Erythroblast (primary cell): ENCODE results near the gene HTRA1.

Experiments used
- GATA1 ChIP-seq: IDR thresholded peaks from 2 replicates; pipeline ENCODE4 v1.6.1; 2011; ENCODE audit warnings: low read depth, mild to moderate bottlenecking, control low read depth, low read length, moderate library complexity
- POLR2A ChIP-seq: IDR thresholded peaks from 2 replicates; pipeline ENCODE4 v1.6.1; 2011; ENCODE audit warnings: mild to moderate bottlenecking, low read length

DNA sequence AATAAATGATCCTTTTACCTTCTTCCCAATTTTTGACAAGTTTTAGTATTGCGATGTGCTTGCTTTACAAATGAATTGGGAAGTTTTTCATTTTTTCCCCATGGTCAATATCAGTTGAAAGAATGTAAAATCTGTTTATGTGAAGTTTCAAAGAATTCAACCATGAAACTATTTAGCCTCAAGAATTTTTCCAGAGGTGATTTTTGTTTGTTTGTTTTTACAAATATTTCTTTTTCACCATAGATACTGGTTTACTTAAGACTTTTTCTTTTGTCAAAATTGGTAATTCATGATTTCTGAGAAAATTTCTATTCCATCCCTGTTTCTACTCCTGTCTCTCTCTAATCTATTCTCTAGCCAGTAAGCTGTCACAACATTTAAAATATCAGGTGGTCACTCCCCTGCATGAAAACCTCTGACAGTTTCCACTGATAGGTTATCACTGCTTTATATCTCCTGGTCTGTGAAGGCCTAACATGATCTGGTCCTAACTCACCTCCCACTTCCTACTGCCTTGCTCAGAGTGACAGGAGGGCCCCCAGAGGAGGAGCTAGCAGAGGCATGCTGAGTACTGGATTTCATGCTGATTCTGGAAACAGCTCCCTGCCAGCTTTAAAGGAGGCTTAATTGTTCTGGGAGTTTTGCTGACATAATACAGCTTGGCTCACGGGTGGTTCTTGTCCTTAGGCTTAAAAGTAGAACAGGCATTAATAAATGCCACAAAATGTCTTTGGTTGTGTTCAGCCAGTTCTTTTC, 14.5 kb upstream of the HTRA1 start:
- TF ChIP-seq POLR2A (no peak), GATA1 (no peak)
